Type B pancreatic cell (in vitro differentiated cells): Measurements from ENCODE around the gene AOX1. TPM values are rescaled to one million over a fixed set of nuclear protein-coding genes. Genes with fewer than 3 reads are reported as not detected.

Experiments used
- DNase-seq: peaks from one replicate; pipeline ENCODE4 v3.0.0; 2021; ENCODE audit warnings: mixed read lengths; ENCODE audit not compliant: unreplicated experiment; ENCODE audit errors: extremely low spot score
- H3K27ac Mint-ChIP-seq: 2 replicates; pipeline ENCODE4 v1.8.0; 2021; ENCODE audit warnings: mild to moderate bottlenecking, mixed read lengths
- H3K27me3 Mint-ChIP-seq: 2 replicates; pipeline ENCODE4 v1.8.0; 2021; ENCODE audit warnings: mixed read lengths
- H3K36me3 Mint-ChIP-seq: 2 replicates; pipeline ENCODE4 v1.8.0; 2021; ENCODE audit warnings: mixed read lengths
- H3K4me1 Mint-ChIP-seq: one replicate; pipeline ENCODE4 v1.8.0; 2021; ENCODE audit warnings: mixed read lengths; ENCODE audit not compliant: unreplicated experiment
- H3K4me3 Mint-ChIP-seq: 2 replicates; pipeline ENCODE4 v1.8.0; 2021; ENCODE audit warnings: mild to moderate bottlenecking, mixed read lengths
- H3K9me3 Mint-ChIP-seq: 2 replicates; pipeline ENCODE4 v1.8.0; 2021; ENCODE audit warnings: mixed read lengths
- total RNA-seq: library from RNA; stranded (reverse); gene quantifications from 2 replicates; pipeline ENCODE4 v1.2.1, GENCODE V29; 2021; ENCODE audit warnings: low replicate concordance
- TF ChIP-seq, protein P1 (sequence below): fragments of 200-600 bp; sonication (generic); conservative IDR thresholded peaks from 2 replicates; pipeline ENCODE4 v1.5.0; 2021; ENCODE audit warnings: antibody characterized with exemption, mild to moderate bottlenecking

AOX1 gene
- total RNA-seq, 1 donor from 2014 or later: 6.4 TPM

DNA sequence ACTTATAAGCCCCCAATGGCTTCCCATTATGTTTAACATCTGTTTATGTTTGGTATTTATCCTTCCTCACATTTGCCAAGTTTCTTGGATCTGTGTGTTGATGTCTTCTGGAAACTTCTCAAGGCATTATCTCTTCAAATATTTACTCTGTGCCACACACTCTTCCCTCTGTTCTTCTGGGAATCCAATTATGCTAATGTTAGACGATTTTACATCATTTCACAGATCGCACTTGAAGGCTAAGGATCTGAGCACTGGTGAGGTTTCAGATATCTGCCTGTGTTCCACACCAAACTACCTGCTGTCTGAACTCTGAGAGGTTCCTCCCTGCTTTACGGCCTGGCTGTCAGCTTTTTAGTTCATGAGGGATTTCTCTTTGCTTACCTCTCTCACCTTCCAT lies 10.1 kb downstream of the AOX1 start:
- TF ChIP-seq, protein P1, sequence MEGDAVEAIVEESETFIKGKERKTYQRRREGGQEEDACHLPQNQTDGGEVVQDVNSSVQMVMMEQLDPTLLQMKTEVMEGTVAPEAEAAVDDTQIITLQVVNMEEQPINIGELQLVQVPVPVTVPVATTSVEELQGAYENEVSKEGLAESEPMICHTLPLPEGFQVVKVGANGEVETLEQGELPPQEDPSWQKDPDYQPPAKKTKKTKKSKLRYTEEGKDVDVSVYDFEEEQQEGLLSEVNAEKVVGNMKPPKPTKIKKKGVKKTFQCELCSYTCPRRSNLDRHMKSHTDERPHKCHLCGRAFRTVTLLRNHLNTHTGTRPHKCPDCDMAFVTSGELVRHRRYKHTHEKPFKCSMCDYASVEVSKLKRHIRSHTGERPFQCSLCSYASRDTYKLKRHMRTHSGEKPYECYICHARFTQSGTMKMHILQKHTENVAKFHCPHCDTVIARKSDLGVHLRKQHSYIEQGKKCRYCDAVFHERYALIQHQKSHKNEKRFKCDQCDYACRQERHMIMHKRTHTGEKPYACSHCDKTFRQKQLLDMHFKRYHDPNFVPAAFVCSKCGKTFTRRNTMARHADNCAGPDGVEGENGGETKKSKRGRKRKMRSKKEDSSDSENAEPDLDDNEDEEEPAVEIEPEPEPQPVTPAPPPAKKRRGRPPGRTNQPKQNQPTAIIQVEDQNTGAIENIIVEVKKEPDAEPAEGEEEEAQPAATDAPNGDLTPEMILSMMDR: no peak
- Mint-ChIP-seq H3K27ac (no peak overlapping the region), H3K9me3 (peaks cover 4% of the 10 kb centered on the region), H3K27me3 (peaks cover 14% of the 10 kb centered on the region), H3K4me1 (peaks cover 9% of the 10 kb centered on the region), H3K4me3 (no peak overlapping the region), H3K36me3 (no peaks in the 10 kb centered on the region)
- no peak for DNase-seq

DNA sequence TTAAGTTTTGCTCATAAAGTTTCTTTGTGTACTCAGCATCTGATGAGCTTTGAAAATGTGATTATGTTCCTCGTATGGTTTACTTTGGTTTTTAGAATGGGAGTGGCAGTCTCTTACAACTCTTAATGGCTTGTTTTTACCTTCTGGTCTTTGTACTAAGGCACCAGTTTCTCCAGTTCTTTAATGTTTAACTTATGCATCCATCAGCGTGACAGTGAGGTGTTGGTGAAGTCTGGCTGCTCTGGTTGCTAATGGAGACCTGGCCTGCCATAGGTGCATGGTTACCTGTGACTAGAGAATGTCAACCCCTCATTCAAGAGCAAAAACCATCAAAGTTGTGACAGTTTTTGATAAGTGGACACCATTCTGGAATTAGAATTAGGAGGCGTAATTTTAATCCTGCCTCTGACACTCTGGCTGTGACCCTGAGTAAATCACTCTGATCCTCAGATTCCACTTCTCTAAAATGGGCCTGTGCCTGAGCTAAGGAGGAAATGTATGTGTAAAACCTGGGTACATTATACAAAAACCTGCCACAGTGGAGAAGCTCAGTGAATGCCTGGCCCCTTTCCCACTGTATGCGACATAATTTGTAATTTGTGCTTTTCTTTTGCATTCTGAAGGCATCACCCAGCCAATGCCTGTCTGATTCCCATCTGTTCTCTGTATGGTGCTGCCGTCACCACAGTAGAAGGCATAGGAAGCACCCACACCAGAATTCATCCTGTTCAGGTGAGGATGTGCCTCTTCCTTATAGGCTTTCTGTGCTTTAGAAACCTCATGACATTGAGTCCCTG lies 11.2 kb downstream of the AOX1 start:
- Mint-ChIP-seq H3K4me3 (peak overlapping the region; percentile 51), H3K27me3 (peaks cover 8% of the 10 kb centered on the region), H3K4me1 (peaks cover 11% of the 10 kb centered on the region), H3K27ac (peak overlapping the region; percentile 61), H3K36me3 (no peaks in the 10 kb centered on the region), H3K9me3 (peaks cover 4% of the 10 kb centered on the region)
- TF ChIP-seq, protein P1: no peak
- DNase-seq: no peak

DNA sequence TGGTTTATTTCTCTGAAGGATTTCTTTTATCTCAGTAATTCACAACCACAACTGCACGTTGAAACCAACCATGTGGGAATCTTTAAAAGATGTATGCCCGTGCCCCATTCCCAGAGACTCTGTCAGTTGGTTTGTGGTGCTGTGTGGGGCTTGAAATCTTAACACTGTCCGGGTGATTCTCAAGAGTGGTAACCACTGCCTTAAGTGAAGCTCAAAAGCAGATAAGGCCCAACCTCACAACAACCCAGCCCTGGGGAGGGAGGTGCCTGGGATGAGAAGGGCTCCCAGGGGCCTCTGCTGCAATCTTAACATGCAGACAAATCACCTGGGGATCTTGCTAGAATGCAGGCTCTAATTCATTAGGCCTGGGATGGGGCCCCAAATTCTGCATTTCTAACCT lies 13.4 kb downstream of the AOX1 start:
- peaks cover 4% of the 10 kb centered on the region for H3K27me3 Mint-ChIP-seq
- H3K4me3 Mint-ChIP-seq: no peak overlapping the region
- H3K27ac Mint-ChIP-seq: no peak overlapping the region
- no peaks in the 10 kb centered on the region for H3K36me3 Mint-ChIP-seq
- TF ChIP-seq, protein P1: no peak
- H3K4me1 Mint-ChIP-seq: peaks cover 17% of the 10 kb centered on the region
- peaks cover 4% of the 10 kb centered on the region for H3K9me3 Mint-ChIP-seq
- DNase-seq: no peak

DNA sequence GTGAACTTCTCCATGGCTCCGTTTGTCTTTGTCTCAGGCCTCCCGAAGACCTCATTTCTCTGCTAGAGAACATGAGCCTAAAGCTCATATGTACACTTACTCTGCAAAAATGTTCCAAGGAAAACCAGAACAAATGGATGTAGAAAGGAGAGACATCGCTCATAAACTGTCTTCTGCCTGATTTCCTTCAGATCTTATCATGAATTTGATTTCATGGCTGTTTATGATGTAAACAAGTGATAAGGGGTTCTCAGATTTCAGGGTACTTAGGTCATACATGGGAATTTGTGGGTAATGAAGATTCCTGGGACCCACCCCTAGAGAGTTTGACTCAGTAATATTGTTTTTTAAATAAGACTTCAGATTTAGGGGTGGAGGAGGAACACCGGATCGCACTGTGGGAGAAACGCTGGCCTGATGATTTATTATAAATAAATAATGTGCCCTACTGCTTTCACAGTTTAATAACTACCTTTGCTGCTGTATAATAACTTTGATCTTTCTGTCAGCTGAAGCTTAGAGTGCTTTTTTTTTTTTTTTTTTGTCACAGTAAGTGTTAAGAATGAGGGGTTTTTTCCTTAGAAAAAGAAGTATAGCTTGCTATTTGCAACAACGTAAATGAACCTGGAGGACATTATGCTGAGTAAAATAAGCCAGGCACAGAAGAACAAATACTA lies 14.9 kb downstream of the AOX1 start:
- Mint-ChIP-seq H3K27ac (peak overlapping the region; percentile 11), H3K36me3 (no peaks in the 10 kb centered on the region), H3K4me3 (no peak overlapping the region), H3K9me3 (peaks cover 4% of the 10 kb centered on the region), H3K27me3 (peaks cover 3% of the 10 kb centered on the region), H3K4me1 (peaks cover 17% of the 10 kb centered on the region)
- DNase-seq: no peak
- TF ChIP-seq, protein P1: no peak

DNA sequence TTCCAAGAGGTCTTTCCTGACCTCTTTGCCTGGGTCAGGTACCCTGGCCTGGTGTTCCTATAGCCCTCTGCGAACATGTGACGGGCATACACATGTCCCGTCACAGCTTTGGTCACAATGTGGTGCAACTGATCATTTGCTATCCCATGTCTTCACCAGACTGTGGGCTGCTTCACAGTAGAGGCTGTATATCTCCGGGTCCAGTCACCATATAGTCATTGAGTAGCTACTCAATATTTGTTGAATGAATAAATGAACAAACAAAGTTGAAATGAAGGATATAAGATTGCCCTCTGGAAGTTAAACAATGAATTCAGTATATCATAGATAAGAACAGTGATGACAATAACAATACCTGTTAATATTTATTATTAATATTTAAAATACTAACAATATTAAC lies 16.8 kb downstream of the AOX1 start:
- no peak for DNase-seq
- H3K27me3 Mint-ChIP-seq: no peaks in the 10 kb centered on the region
- no peaks in the 10 kb centered on the region for H3K9me3 Mint-ChIP-seq
- H3K4me3 Mint-ChIP-seq: no peak overlapping the region
- H3K27ac Mint-ChIP-seq: no peak overlapping the region
- TF ChIP-seq, protein P1: no peak
- H3K4me1 Mint-ChIP-seq: peaks cover 17% of the 10 kb centered on the region
- H3K36me3 Mint-ChIP-seq: no peaks in the 10 kb centered on the region
